ENCODE measurements around the gene MAP3K6. TPM values are rescaled to one million over a fixed set of nuclear protein-coding genes. Genes with fewer than 3 reads are reported as not detected.

Gene MAP3K6
- total and polyA plus RNA-seq, 2 of the 13 experiments (the other 11 are each of a cell fraction or from before 2014, with no cell fraction given), result 2.7 to 3.2 TPM

- TF ChIP-seq ATM (IDR thresholded peaks at IDR 0.05; ENCODE audit: borderline replicate concordance), result no peak
Measured at GRCh38 chr1:27403931-27404330, 37.2 kb upstream of the MAP3K6 start (continued).

- no peaks in the 10 kb centered on the region for H4K20me1 ChIP-seq (ENCODE audit: insufficient read depth, low read length)
- no peak overlapping the region for H3K4me2 ChIP-seq (ENCODE audit: low read depth, low read length)
- no peaks in the 10 kb centered on the region for H3K4me1 ChIP-seq (ENCODE audit: insufficient read depth, low read length)
- ChIA-PET POLR2A (no interaction called here), CTCF (ENCODE audit: low intra/inter-chr PET ratio, low total read pairs) (interaction anchor here (1.5 kb wide), 1 partner anchor 202 kb away, joined by 3 read pairs; no protein-coding TSS in a partner anchor)
- no peak for ATAC-seq
- H2AFZ ChIP-seq (ENCODE audit: low read length), result no peak overlapping the region
- intact Hi-C loops (cut with micrococcal nuclease; ENCODE audit: unreplicated experiment) (no loop called here), in situ Hi-C loops (cut with HindIII; ENCODE audit: extremely low pct_ligation_motif_present, low pct_unique_long_range_greater_than_20kb) (no loop called here)
- H3K79me2 ChIP-seq (ENCODE audit: insufficient read depth, low read length), result no peaks in the 10 kb centered on the region
- H3K9ac ChIP-seq (ENCODE audit: insufficient read depth, low read depth, low read length), result no peak overlapping the region
- no peaks in the 10 kb centered on the region for H3K9me3 ChIP-seq (ENCODE audit: low read length)
- no peaks in the 10 kb centered on the region for H3K27me3 ChIP-seq (ENCODE audit: control insufficient read depth in 1 of 2, insufficient read depth in 2 of 2, low read length in 2 of 2)
- TF ChIP-seq STAG1 (CRISPR knock-in tag; IDR thresholded peaks at IDR 0.05), result peak; percentile 18; the same call in 1 of the 2 replicates
- peak; percentile 81 for TF ChIP-seq AGO2 (optimal IDR thresholded peaks at IDR 0.05; ENCODE audit: low read depth, low read length)
- no peak for TF ChIP-seq SMAD3 (CRISPR knock-in tag; IDR thresholded peaks at IDR 0.05)
- 90% methylated on average over 19 of the region's 24 CpGs for WGBS (ENCODE audit: low lambda C conversion rate)
- no peak for FAIRE-seq
- H3K36me3 ChIP-seq (replicated peaks in 1 of 2; ENCODE audit: control insufficient read depth in 1 of 2, insufficient read depth in 2 of 2, low read length in 2 of 2), result peaks cover 5 to 12% of the 10 kb centered on the region in 2 experiments; a peak in 3 of 5 replicates
- H3K4me3 ChIP-seq (replicated peaks in 1 of 3; ENCODE audit: insufficient read depth in 1 of 3, low read depth in 2 of 3, low read length in 3 of 3), result no peak overlapping the region
- BruUV-seq (replicated peaks), result no TSS peak
- H3K27ac ChIP-seq (ENCODE audit: extremely low read length, insufficient read depth, low read length), result no peak overlapping the region
- no peak for DNase-seq (ENCODE audit: low spot score)
Measured at GRCh38 chr1:27403065-27403726, 36.4 kb upstream of the MAP3K6 start.

- intact Hi-C loops (cut with micrococcal nuclease; ENCODE audit: unreplicated experiment), result no loop called here
- ATAC-seq, result peak; percentile 38
- H3K27ac ChIP-seq (ENCODE audit: extremely low read length, insufficient read depth, low read length), result no peak overlapping the region
- TF ChIP-seq BHLHE40 (IDR thresholded peaks at IDR 0.05; ENCODE audit: low read length) (peak; percentile 61), PCBP1 (IDR thresholded peaks at IDR 0.05; ENCODE audit: borderline replicate concordance, low read depth, low read length) (no peak), AKAP8 (CRISPR knock-in tag; IDR thresholded peaks at IDR 0.05) (peak; percentile 60; the same call in 1 of the 2 replicates), ZNF768 (CRISPR knock-in tag; IDR thresholded peaks at IDR 0.05) (0 out of 2 replicates have a peak, but pooled peaks have one; percentile 17), ZNF770 (CRISPR knock-in tag; IDR thresholded peaks at IDR 0.05) (no peak), ZNF446 (CRISPR knock-in tag; IDR thresholded peaks at IDR 0.05) (no peak), RBM22 (optimal IDR thresholded peaks at IDR 0.05; ENCODE audit: low read length) (peak; percentile 85), ELF3 (CRISPR knock-in tag; IDR thresholded peaks at IDR 0.05) (peak; percentile 22; the same call in 1 of the 2 replicates), NCOR1 (IDR thresholded peaks at IDR 0.05; ENCODE audit: borderline replicate concordance, low read length) (no peak), HOXA5 (CRISPR knock-in tag; IDR thresholded peaks at IDR 0.05) (no peak)
Measured at GRCh38 chr1:27402349-27402754, 35.6 kb upstream of the MAP3K6 start.

More at GRCh38 chr1:27402349-27402754, 35.6 kb upstream of the MAP3K6 start:
- no peaks in the 10 kb centered on the region for H3K79me2 ChIP-seq (ENCODE audit: insufficient read depth, low read length)
- no peak overlapping the region for H3K4me2 ChIP-seq (ENCODE audit: low read depth, low read length)
- no peaks in the 10 kb centered on the region for H3K4me1 ChIP-seq (ENCODE audit: insufficient read depth, low read length)
- FAIRE-seq, result no peak
- in situ Hi-C loops (cut with HindIII; ENCODE audit: extremely low pct_ligation_motif_present, low pct_unique_long_range_greater_than_20kb), result no loop called here
- ChIA-PET POLR2A (no interaction called here), CTCF (ENCODE audit: low intra/inter-chr PET ratio, low total read pairs) (interaction anchor here (1.5 kb wide), 1 partner anchor 203 kb away, joined by 3 read pairs; no protein-coding TSS in a partner anchor)
- no peak overlapping the region for H2AFZ ChIP-seq (ENCODE audit: low read length)
- no peak overlapping the region for H3K4me3 ChIP-seq (replicated peaks in 1 of 3; ENCODE audit: insufficient read depth in 1 of 3, low read depth in 2 of 3, low read length in 3 of 3)
- H3K27me3 ChIP-seq (ENCODE audit: control insufficient read depth in 1 of 2, insufficient read depth in 2 of 2, low read length in 2 of 2), result no peaks in the 10 kb centered on the region
- 48% methylated on average over 3 of the region's 8 CpGs for WGBS (ENCODE audit: low lambda C conversion rate)
- peaks cover 0 to 3% of the 10 kb centered on the region in 2 experiments; a peak in 2 of 5 replicates for H3K36me3 ChIP-seq (replicated peaks in 1 of 2; ENCODE audit: control insufficient read depth in 1 of 2, insufficient read depth in 2 of 2, low read length in 2 of 2)
- no peaks in the 10 kb centered on the region for H4K20me1 ChIP-seq (ENCODE audit: insufficient read depth, low read length)
- no peaks in the 10 kb centered on the region for H3K9me3 ChIP-seq (ENCODE audit: low read length)
- H3K9ac ChIP-seq (ENCODE audit: insufficient read depth, low read depth, low read length), result no peak overlapping the region
- DNase-seq (ENCODE audit: low spot score), result peak; percentile 41
- no TSS peak for BruUV-seq (replicated peaks)
